GM12878 (cell line): ENCODE data around the gene HECTD4. TPM values are rescaled to one million over a fixed set of nuclear protein-coding genes. Genes with fewer than 3 reads are reported as not detected.

Source experiments
- ATAC-seq: fragments of 200-7000 bp; cut with Tn5 transposase; 3 replicates; pipeline ENCODE4 v1.9.1; 2020; ENCODE audit warnings: mild to moderate bottlenecking, moderate library complexity
- BruUV-seq: library from RNA; stranded (reverse); fragments of 400-500 nt; replicated peaks from 2 replicates; lab custom pipeline; 2021; lab: Mats Ljungman, UMichigan
- CTCF ChIA-PET: fragments of 300-600 bp; sonication (Branson Sonifier 250); formaldehyde crosslinking; extraction: SDS; loops from one replicate; lab custom pipeline; 2021; ENCODE audit warnings: inconsistent platforms; lab: Yijun Ruan, JAX
- POLR2A ChIA-PET: fragments of 350-600 bp; formaldehyde crosslinking; extraction: SDS; loops from one replicate; lab custom pipeline; 2021; ENCODE audit warnings: inconsistent platforms; lab: Charles Lee
- RAD21 ChIA-PET: fragments of 300-600 bp; sonication (Branson Sonifier 250); formaldehyde crosslinking; loops from one replicate; lab custom pipeline; 2023; ENCODE audit warnings: antibody characterized with exemption; ENCODE audit not compliant: unreplicated experiment; lab: Charles Lee
- SMC1A ChIA-PET: fragments of 300-600 bp; sonication (Branson Sonifier 250); formaldehyde crosslinking; loops from one replicate; lab custom pipeline; 2023; ENCODE audit not compliant: unreplicated experiment, uncharacterized antibody; lab: Charles Lee
- DNase-seq: peaks from one replicate; pipeline ENCODE4 v3.0.0-alpha.2; 2011; ENCODE audit warnings: low read depth, low spot score
- FAIRE-seq: peaks from 3 replicates; lab custom pipeline; 2011; peaks lifted over from hg19 to GRCh38; lab: Jason Lieb, UNC
- H2AFZ ChIP-seq: 2 replicates; pipeline ENCODE4 v1.6.0; 2011; ENCODE audit warnings: low read depth, low read length, control low read depth; ENCODE audit not compliant: control insufficient read depth
- H3K27ac ChIP-seq: 2 replicates; pipeline ENCODE4 v1.5.1; 2011; ENCODE audit warnings: control low read depth; ENCODE audit not compliant: control insufficient read depth, insufficient read depth
- H3K27me3 ChIP-seq, 2 experiments: replicated peaks in 1 of 2; 2 replicates each; pipeline versions ENCODE4 v1.6.0 to v1.6.1; 2011; ENCODE audit warnings: low read length in 1 of 2; ENCODE audit not compliant: control insufficient read depth in 2 of 2, insufficient read depth in 2 of 2
- H3K36me3 ChIP-seq, 2 experiments: 2 replicates each; pipeline ENCODE4 v1.5.1; 2011; ENCODE audit warnings: low read length in 1 of 2; ENCODE audit not compliant: control insufficient read depth in 2 of 2, insufficient read depth in 2 of 2
- H3K4me1 ChIP-seq: 2 replicates; pipeline ENCODE4 v1.6.1; 2011; ENCODE audit warnings: mild to moderate bottlenecking, low read length, moderate library complexity, mixed read lengths; ENCODE audit not compliant: control insufficient read depth, insufficient read depth
- H3K4me2 ChIP-seq: 2 replicates; pipeline ENCODE4 v1.6.0; 2011; ENCODE audit warnings: control low read depth; ENCODE audit not compliant: control insufficient read depth, insufficient read depth
- H3K4me3 ChIP-seq: fragments of 200-600 bp; sonication (generic); 2 replicates; pipeline ENCODE4 v1.5.1; 2016
- H3K79me2 ChIP-seq: 2 replicates; pipeline ENCODE4 v1.6.0; 2011; ENCODE audit warnings: low read length; ENCODE audit not compliant: control insufficient read depth, insufficient read depth
- H3K9ac ChIP-seq: 2 replicates; pipeline ENCODE4 v1.8.0; 2011; ENCODE audit warnings: low read length, control low read depth, mixed read lengths; ENCODE audit not compliant: control insufficient read depth, insufficient read depth
- H3K9me3 ChIP-seq: replicated peaks from 3 replicates; pipeline ENCODE4 v1.5.1; 2011; ENCODE audit warnings: mild to moderate bottlenecking, low read length; ENCODE audit not compliant: control insufficient read depth, insufficient read depth
- H4K20me1 ChIP-seq: 2 replicates; pipeline ENCODE4 v1.6.0; 2011; ENCODE audit not compliant: control insufficient read depth, insufficient read depth
- CREM ChIP-seq: IDR thresholded peaks from 2 replicates; pipeline ENCODE4 v1.6.1; 2014; ENCODE audit warnings: antibody characterized with exemption, low read depth
- HDGF ChIP-seq: fragments of 450-650 bp; IDR thresholded peaks from 2 replicates; pipeline ENCODE4 v1.6.1; 2016; ENCODE audit warnings: antibody characterized with exemption
- IRF3 ChIP-seq: fragments of 450-650 bp; IDR thresholded peaks from 2 replicates; pipeline ENCODE4 v1.6.1; 2014; ENCODE audit warnings: mild to moderate bottlenecking
- MYC ChIP-seq: IDR thresholded peaks from 2 replicates; pipeline ENCODE4 v1.6.1; 2011; ENCODE audit warnings: mild to moderate bottlenecking, low read length, moderate library complexity, inconsistent platforms; ENCODE audit not compliant: insufficient read depth, insufficient replicate concordance, insufficient read length, severe bottlenecking
- PKNOX1 ChIP-seq: fragments of 450-650 bp; IDR thresholded peaks from 2 replicates; pipeline ENCODE4 v1.6.1; 2016; ENCODE audit warnings: mild to moderate bottlenecking
- RB1 ChIP-seq: fragments of 450-650 bp; formaldehyde crosslinking; IDR thresholded peaks from 2 replicates; pipeline ENCODE4 v1.6.1; 2017; ENCODE audit warnings: mild to moderate bottlenecking, borderline replicate concordance
- ZNF207 ChIP-seq: fragments of 450-650 bp; IDR thresholded peaks from 2 replicates; pipeline ENCODE4 v1.6.1; 2014; ENCODE audit warnings: antibody characterized with exemption, mild to moderate bottlenecking, borderline replicate concordance
- WGBS: methylation state at CpG from one replicate; pipeline ENCODE4 v1.1.6; 2016; ENCODE audit warnings: low lambda C conversion rate; ENCODE audit not compliant: insufficient replicate concordance, insufficient coverage; ENCODE audit errors: missing lambda C conversion rate; 5-methylcytosine and 5-hydroxymethylcytosine counted together
- in situ Hi-C: fragments of 300-500 bp; cut with MboI; formaldehyde crosslinking; loops from 9 replicates; pipeline ENCODE4 v1.14.3; 2018; ENCODE audit warnings: mixed read lengths
- intact Hi-C: fragments of 100-400 bp; cut with micrococcal nuclease; formaldehyde crosslinking; loops from one replicate; pipeline ENCODE4 v1.14.2; 2022; ENCODE audit not compliant: unreplicated experiment
- polyA plus RNA-seq, 11 experiments: library from polyadenylated mRNA; depleted of rRNA in 4 of 11; unstranded in 6 of 11; stranded (reverse) in 5 of 11; fragments of >200 nt; fragmentation: Nextera tagmentation in 4 of 11; fragmentation: Illumina TruSeq in 1 of 11; extraction: Ambion mirVana in 4 of 11; extraction: Trizol in 1 of 11; gene quantifications; 1 replicate in 1 of 11; 2 replicates in 10 of 11; pipeline versions ENCODE4 v1.2.1 to v1.2.3, GENCODE V29; 2011 to 2016; ENCODE audit warnings: inconsistent platforms in 2 of 11, missing spikeins in 2 of 11, low read depth in 1 of 11
- total RNA-seq, 4 experiments: library from RNA; depleted of rRNA in 3 of 4; stranded (reverse); fragments of >200 nt in 3 of 4; fragmentation: Illumina TruSeq in 1 of 4; extraction: Trizol in 1 of 4; gene quantifications; 2 replicates each; pipeline versions ENCODE4 v1.2.1 to v1.2.3, GENCODE V29; 2013 to 2021

HECTD4 gene
- total and polyA plus RNA-seq, 10 of the 15 experiments (the other 5 are each of a cell fraction or from before 2014, with no cell fraction given) = 5.8 to 43.9 (median 17.9) TPM

- Histone ChIP-seq H3K9me3 (no peaks in the 10 kb centered on the region), H3K9ac (no peak overlapping the region), H3K36me3 (no peaks in the 10 kb centered on the region; a peak in 1 of 4 replicates), H4K20me1 (no peaks in the 10 kb centered on the region)
- no peak for FAIRE-seq
- CTCF ChIA-PET = no interaction called here
- intact Hi-C loops = no loop called here
- POLR2A ChIA-PET = no interaction called here
- TF ChIP-seq MYC = no peak
- TF ChIP-seq ZNF207 = no peak
- TF ChIP-seq RB1 = no peak
- TF ChIP-seq PKNOX1 = no peak
- TF ChIP-seq, all 136 proteins: peak for 0
- Histone ChIP-seq H3K4me3 (no peak overlapping the region), H2AFZ (no peak overlapping the region), H3K27ac (no peak overlapping the region), H3K4me1 (peaks cover 5% of the 10 kb centered on the region; the same call in 1 of the 2 replicates), H3K79me2 (peaks cover 30% of the 10 kb centered on the region), H3K4me2 (no peak overlapping the region), H3K27me3 (no peaks in the 10 kb centered on the region)
- TSS peak; percentile 26 for BruUV-seq
- DNase-seq (no peak), ATAC-seq (no peak)
- in situ Hi-C loops = no loop called here
- 97% methylated on average over 3 of the region's 3 CpGs for WGBS
- SMC1A ChIA-PET = interaction anchor here (1.2 kb wide), 1 partner anchor 17 kb away, joined by 3 read pairs; no protein-coding TSS in a partner anchor
- RAD21 ChIA-PET = interaction anchor here (1.3 kb wide), 1 partner anchor 19 kb away, joined by 3 read pairs; no protein-coding TSS in a partner anchor
Observed at GRCh38 chr12:112367965-112368364, 14.3 kb downstream of the HECTD4 start.

GRCh38 chr12:112362310-112362709, 19.9 kb downstream of the HECTD4 start:
- no peaks in the 10 kb centered on the region for H3K9me3 ChIP-seq
- WGBS = 96% methylated on average over 3 of the region's 3 CpGs
- peaks cover 8% of the 10 kb centered on the region for H3K79me2 ChIP-seq
- CTCF ChIA-PET = interaction anchor here (1.1 kb wide), 1 partner anchor 11 kb away, joined by 3 read pairs; no protein-coding TSS in a partner anchor
- H3K4me2 ChIP-seq = no peak overlapping the region
- no TSS peak for BruUV-seq
- no peak overlapping the region for H3K27ac ChIP-seq
- SMC1A ChIA-PET = interaction anchor here (1.1 kb wide), 1 partner anchor 139 kb away, joined by 3 read pairs; no protein-coding TSS in a partner anchor
- FAIRE-seq (no peak), DNase-seq (no peak), ATAC-seq (no peak)
- no peak for TF ChIP-seq HDGF
- no peak for TF ChIP-seq CREM
- no peak for TF ChIP-seq IRF3
- no peak overlapping the region for H3K9ac ChIP-seq
- no peaks in the 10 kb centered on the region for H3K36me3 ChIP-seq
- no peak overlapping the region for H3K4me3 ChIP-seq
- in situ Hi-C loops = no loop called here
- RAD21 ChIA-PET = no interaction called here
- H3K4me1 ChIP-seq = no peaks in the 10 kb centered on the region
- no peaks in the 10 kb centered on the region for H4K20me1 ChIP-seq
- no peaks in the 10 kb centered on the region for H3K27me3 ChIP-seq
- POLR2A ChIA-PET = interaction anchor here (0.6 kb wide), 1 partner anchor 14 kb away, joined by 4 read pairs; no protein-coding TSS in a partner anchor
- no peak overlapping the region for H2AFZ ChIP-seq
- intact Hi-C loops = no loop called here
